Activated CD8-positive, alpha-beta T cell treated with anti-CD3 and anti-CD28 coated beads for 36 hours (primary cell): ENCODE data around the gene TRIM45. TPM values are rescaled to one million over a fixed set of nuclear protein-coding genes. Genes with fewer than 3 reads are reported as not detected.
A peak's percentile ranks its signal among the peaks of the same experiment; 100 is the strongest.
"Not testable (repeated sequence)": the region's sequence is repeated elsewhere in the genome, so short reads cannot be mapped to it uniquely, and the experiment has no call there.

Experiments
- ATAC-seq: fragments of 200-7000 bp; cut with Tn5 transposase; one replicate; pipeline ENCODE4 v1.10.0; 2021; ENCODE audit warnings: mild to moderate bottlenecking, moderate library complexity
- CTCF ChIA-PET: fragments of 350-600 bp; sonication (Branson Sonifier 250); formaldehyde crosslinking; loops from one replicate; lab custom pipeline; 2021; ENCODE audit warnings: antibody characterized with exemption; lab: Charles Lee
- POLR2A ChIA-PET: fragments of 350-600 bp; sonication (Branson Sonifier 250); formaldehyde crosslinking; loops from one replicate; lab custom pipeline; 2021; ENCODE audit warnings: antibody characterized with exemption; lab: Charles Lee
- DNase-seq: peaks from one replicate; pipeline ENCODE4 v3.0.0-alpha.2; 2020
- H3K27ac Mint-ChIP-seq: one replicate; pipeline ENCODE4 v1.8.0; 2021; ENCODE audit warnings: mild to moderate bottlenecking, mixed read lengths
- H3K27me3 Mint-ChIP-seq: one replicate; pipeline ENCODE4 v1.8.0; 2021; ENCODE audit warnings: mixed read lengths
- H3K36me3 Mint-ChIP-seq: one replicate; pipeline ENCODE4 v1.8.0; 2021; ENCODE audit warnings: low read depth, mixed read lengths
- H3K4me1 Mint-ChIP-seq: one replicate; pipeline ENCODE4 v1.8.0; 2021; ENCODE audit warnings: low read depth, mixed read lengths
- H3K4me3 Mint-ChIP-seq: one replicate; pipeline ENCODE4 v1.8.0; 2021; ENCODE audit warnings: mild to moderate bottlenecking, moderate library complexity, mixed read lengths
- H3K9me3 Mint-ChIP-seq: one replicate; pipeline ENCODE4 v1.8.0; 2021; ENCODE audit warnings: mixed read lengths
- CTCF ChIP-seq: fragments of 200-600 bp; IDR thresholded peaks from one replicate; pipeline ENCODE4 v1.8.0; 2022; ENCODE audit warnings: antibody characterized with exemption, mild to moderate bottlenecking
- intact Hi-C: fragments of 100-400 bp; cut with micrococcal nuclease; formaldehyde crosslinking; loops from one replicate; pipeline ENCODE4 v1.10.0; 2022
- total RNA-seq, 2 experiments: library from RNA; stranded (reverse); gene quantifications; one replicate each; pipeline ENCODE4 v1.2.3, GENCODE V29; 2021

The TRIM45 gene
- total RNA-seq, 2 experiments from 2014 or later = 0.27 TPM

GRCh38 chr1:117110774-117111173 lies 10.8 kb downstream of the TRIM45 start:
- no peak overlapping the region for H3K4me3 Mint-ChIP-seq
- H3K27me3 Mint-ChIP-seq = no peaks in the 10 kb centered on the region
- ChIA-PET CTCF (interaction anchor here (1.0 to 1.4 kb wide), 3 partner anchors 12 to 18 kb away, joined by 4 to 7 read pairs (median 4); no protein-coding TSS in a partner anchor), POLR2A (interaction anchor here (1.2 to 1.6 kb wide), 2 partner anchors 9 to 46 kb away, joined by 3 to 4 read pairs; no protein-coding TSS in a partner anchor)
- peaks cover 21% of the 10 kb centered on the region for H3K36me3 Mint-ChIP-seq
- H3K9me3 Mint-ChIP-seq = no peaks in the 10 kb centered on the region
- DNase-seq = no peak
- intact Hi-C loops = no loop called here
- TF ChIP-seq CTCF = no peak
- H3K4me1 Mint-ChIP-seq = peaks cover 11% of the 10 kb centered on the region
- no peak overlapping the region for H3K27ac Mint-ChIP-seq
- ATAC-seq = peak; percentile 13

GRCh38 chr1:117107364-117107763 lies 14.2 kb downstream of the TRIM45 start:
- H3K36me3 Mint-ChIP-seq = peaks cover 44% of the 10 kb centered on the region

GRCh38 chr1:117106478-117106877 lies 15.1 kb downstream of the TRIM45 start:
- no peak overlapping the region for H3K27ac Mint-ChIP-seq
- H3K4me3 Mint-ChIP-seq = no peak overlapping the region
- no peaks in the 10 kb centered on the region for H3K9me3 Mint-ChIP-seq
- CTCF ChIA-PET = no interaction called here
- peaks cover 11% of the 10 kb centered on the region for H3K4me1 Mint-ChIP-seq
- DNase-seq (peak; percentile 18), ATAC-seq (peak; percentile 45)
- intact Hi-C loops = no loop called here
- H3K36me3 Mint-ChIP-seq = peaks cover 49% of the 10 kb centered on the region
- POLR2A ChIA-PET = interaction anchor here (0.9 kb wide), 1 partner anchor 12 kb away, joined by 3 read pairs; no protein-coding TSS in a partner anchor
- no peaks in the 10 kb centered on the region for H3K27me3 Mint-ChIP-seq
- no peak for TF ChIP-seq CTCF

More at GRCh38 chr1:117107364-117107763, 14.2 kb downstream of the TRIM45 start:
- H3K4me3 Mint-ChIP-seq = no peak overlapping the region
- no peak for TF ChIP-seq CTCF
- ChIA-PET CTCF (interaction anchor here (1.4 to 1.8 kb wide), 2 partner anchors 13 to 22 kb away, joined by 3 to 5 read pairs; no protein-coding TSS in a partner anchor), POLR2A (interaction anchor here (0.9 kb wide), 1 partner anchor 13 kb away, joined by 3 read pairs; no protein-coding TSS in a partner anchor)
- DNase-seq = no peak
- no peaks in the 10 kb centered on the region for H3K27me3 Mint-ChIP-seq
- ATAC-seq = no peak
- intact Hi-C loops = no loop called here
- no peak overlapping the region for H3K27ac Mint-ChIP-seq
- H3K4me1 Mint-ChIP-seq = peaks cover 11% of the 10 kb centered on the region
- H3K9me3 Mint-ChIP-seq = no peaks in the 10 kb centered on the region

- no peaks in the 10 kb centered on the region for H3K9me3 Mint-ChIP-seq
- no peak overlapping the region for H3K4me3 Mint-ChIP-seq
- peaks cover 55% of the 10 kb centered on the region for H3K36me3 Mint-ChIP-seq
- DNase-seq (no peak), ATAC-seq (no peak)
- CTCF ChIA-PET = no interaction called here
- H3K27me3 Mint-ChIP-seq = no peaks in the 10 kb centered on the region
- H3K4me1 Mint-ChIP-seq = peaks cover 10% of the 10 kb centered on the region
- POLR2A ChIA-PET = no interaction called here
- no peak for TF ChIP-seq CTCF
- intact Hi-C loops = no loop called here
- H3K27ac Mint-ChIP-seq = no peak overlapping the region
Measured at GRCh38 chr1:117105722-117106121, 15.8 kb downstream of the TRIM45 start.

- Mint-ChIP-seq H3K27me3 (no peaks in the 10 kb centered on the region), H3K4me3 (no peak overlapping the region), H3K36me3 (peaks cover 62% of the 10 kb centered on the region), H3K4me1 (peaks cover 8% of the 10 kb centered on the region), H3K9me3 (no peaks in the 10 kb centered on the region), H3K27ac (no peak overlapping the region)
- ChIA-PET CTCF (interaction anchor here (1.1 kb wide), 1 partner anchor 12 kb away, joined by 3 read pairs; no protein-coding TSS in a partner anchor), POLR2A (no interaction called here)
- ATAC-seq (no peak), DNase-seq (no peak)
- intact Hi-C loops = no loop called here
- TF ChIP-seq CTCF = no peak
Measured at GRCh38 chr1:117104986-117105385, 16.6 kb downstream of the TRIM45 start.

- H3K4me3 Mint-ChIP-seq, H3K27ac Mint-ChIP-seq, DNase-seq, intact Hi-C loops, H3K4me1 Mint-ChIP-seq, H3K9me3 Mint-ChIP-seq, H3K27me3 Mint-ChIP-seq, ATAC-seq: not testable (repeated sequence)
- CTCF ChIA-PET = interaction anchor here (1.3 to 1.5 kb wide), 2 partner anchors 27 to 34 kb away, joined by 3 to 4 read pairs; no protein-coding TSS in a partner anchor
- H3K36me3 Mint-ChIP-seq = peaks cover 73% of the 10 kb centered on the region
- POLR2A ChIA-PET = interaction anchor here (0.8 kb wide), 1 partner anchor 9 kb away, joined by 3 read pairs; no protein-coding TSS in a partner anchor
Measured at GRCh38 chr1:117101858-117102257, 19.7 kb downstream of the TRIM45 start.
